ENCODE measurements around the gene MYO1D.

DNA sequence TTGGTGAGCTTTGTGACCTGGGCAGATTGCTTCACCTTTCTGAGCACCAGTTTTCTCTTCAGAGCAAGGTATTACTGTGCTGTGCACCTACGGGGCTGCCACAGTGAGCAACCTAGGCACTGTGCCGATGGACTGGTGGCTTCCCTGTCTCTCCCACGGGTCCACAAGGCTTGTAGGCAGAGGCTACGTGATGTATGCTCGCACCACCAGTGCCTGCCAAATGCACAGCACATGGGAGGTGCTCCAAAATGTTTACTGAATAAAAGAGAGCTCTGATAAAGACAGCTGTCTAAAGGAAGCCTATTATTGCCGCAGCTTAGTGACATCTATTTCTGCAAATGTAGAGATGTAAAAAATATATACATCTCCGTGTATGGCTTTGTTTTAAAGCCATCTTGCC is 251.0 kb downstream of the MYO1D start:
- TF ChIP-seq POLR2AphosphoS5 (IDR thresholded peaks at IDR 0.05) (no peak), POLR2A (IDR thresholded peaks at IDR 0.05) (no peak), EP300 (IDR thresholded peaks at IDR 0.05) (no peak)
- TF ChIP-seq, protein P1, sequence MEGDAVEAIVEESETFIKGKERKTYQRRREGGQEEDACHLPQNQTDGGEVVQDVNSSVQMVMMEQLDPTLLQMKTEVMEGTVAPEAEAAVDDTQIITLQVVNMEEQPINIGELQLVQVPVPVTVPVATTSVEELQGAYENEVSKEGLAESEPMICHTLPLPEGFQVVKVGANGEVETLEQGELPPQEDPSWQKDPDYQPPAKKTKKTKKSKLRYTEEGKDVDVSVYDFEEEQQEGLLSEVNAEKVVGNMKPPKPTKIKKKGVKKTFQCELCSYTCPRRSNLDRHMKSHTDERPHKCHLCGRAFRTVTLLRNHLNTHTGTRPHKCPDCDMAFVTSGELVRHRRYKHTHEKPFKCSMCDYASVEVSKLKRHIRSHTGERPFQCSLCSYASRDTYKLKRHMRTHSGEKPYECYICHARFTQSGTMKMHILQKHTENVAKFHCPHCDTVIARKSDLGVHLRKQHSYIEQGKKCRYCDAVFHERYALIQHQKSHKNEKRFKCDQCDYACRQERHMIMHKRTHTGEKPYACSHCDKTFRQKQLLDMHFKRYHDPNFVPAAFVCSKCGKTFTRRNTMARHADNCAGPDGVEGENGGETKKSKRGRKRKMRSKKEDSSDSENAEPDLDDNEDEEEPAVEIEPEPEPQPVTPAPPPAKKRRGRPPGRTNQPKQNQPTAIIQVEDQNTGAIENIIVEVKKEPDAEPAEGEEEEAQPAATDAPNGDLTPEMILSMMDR (IDR thresholded peaks at IDR 0.05), result no peak
